Lower leg skin (tissue), 4 donors: ENCODE measurements around the gene PES1. TPM values are rescaled to one million over a fixed set of nuclear protein-coding genes. Genes with fewer than 3 reads are reported as not detected.
"Not testable (repeated sequence)": the region's sequence is repeated elsewhere in the genome, so short reads cannot be mapped to it uniquely, and the experiment has no call there.

ENCODE experiments used
- DNase-seq, 2 donors: peaks; one replicate each; pipeline ENCODE4 v3.0.0-alpha.2; 2019; ENCODE audit warnings: low spot score in 2 of 2
- H3K4me3 ChIP-seq: fragments of 200-600 bp; sonication (generic); 2 replicates; pipeline ENCODE4 v1.5.1; 2017; ENCODE audit warnings: mild to moderate bottlenecking, low read depth; ENCODE audit not compliant: poor library complexity, severe bottlenecking
- POLR2A ChIP-seq, 2 donors: fragments of 450-650 bp; IDR thresholded peaks; one replicate each; pipeline ENCODE4 v1.6.1; 2016 to 2017; ENCODE audit warnings: antibody characterized with exemption in 2 of 2, mild to moderate bottlenecking in 1 of 2, moderate library complexity in 1 of 2
- WGBS, 2 donors: methylation state at CpG; one replicate each; pipeline ENCODE4 v1.1.5; 2018; 5-methylcytosine and 5-hydroxymethylcytosine counted together
- intact Hi-C: fragments of 100-400 bp; cut with DNase I; formaldehyde crosslinking; loops from one replicate; pipeline ENCODE4 v1.15.0; 2023; ENCODE audit warnings: low total_unique reads
- total RNA-seq, 4 donors: library from RNA; depleted of rRNA; stranded (reverse); fragments of >200 nt; gene quantifications; one replicate each; pipeline ENCODE4 v1.1.0, GENCODE V29; 2016
- TF ChIP-seq, protein P1 (sequence below), 3 donors: fragments of 450-650 bp; IDR thresholded peaks; one replicate each; pipeline ENCODE4 v1.5.1; 2016; ENCODE audit warnings: antibody characterized with exemption in 3 of 3, mild to moderate bottlenecking in 3 of 3, moderate library complexity in 2 of 3

Gene PES1
- total RNA-seq, 4 donors from 2014 or later: 43.1 to 55.6 (median 49.1) TPM

DNA sequence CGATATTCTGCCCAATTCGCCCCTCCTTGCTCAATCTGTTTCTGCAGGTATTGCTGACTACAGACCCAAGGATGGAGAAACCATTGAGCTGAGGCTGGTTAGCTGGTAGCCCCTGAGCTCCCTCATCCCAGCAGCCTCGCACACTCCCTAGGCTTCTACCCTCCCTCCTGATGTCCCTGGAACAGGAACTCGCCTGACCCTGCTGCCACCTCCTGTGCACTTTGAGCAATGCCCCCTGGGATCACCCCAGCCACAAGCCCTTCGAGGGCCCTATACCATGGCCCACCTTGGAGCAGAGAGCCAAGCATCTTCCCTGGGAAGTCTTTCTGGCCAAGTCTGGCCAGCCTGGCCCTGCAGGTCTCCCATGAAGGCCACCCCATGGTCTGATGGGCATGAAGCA lies 34.7 kb upstream of the PES1 start:
- intact Hi-C loops: no loop called here
- 91 to 92% methylated on average over 5 of the region's 5 CpGs for WGBS, 2 donors

DNA sequence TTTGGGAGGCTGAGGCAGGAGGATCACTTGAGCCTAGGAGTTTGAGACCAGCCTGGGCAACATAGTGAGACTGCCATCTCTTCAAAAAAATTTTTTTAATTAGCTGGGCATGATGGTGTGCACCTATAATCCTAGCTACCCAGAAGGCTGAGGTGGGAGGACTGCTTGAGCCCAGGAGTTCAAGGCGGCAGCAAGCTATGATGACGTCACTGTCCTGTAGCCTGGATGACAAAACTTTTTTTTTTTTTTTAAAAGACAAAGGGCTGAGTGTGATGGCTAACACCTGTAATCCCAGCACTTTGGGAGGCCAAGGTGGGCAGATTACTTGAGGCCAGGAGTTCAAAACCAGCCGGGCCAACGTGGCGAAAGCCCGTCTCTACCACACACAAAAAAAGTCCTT lies 28.2 kb upstream of the PES1 start:
- H3K4me3 ChIP-seq, intact Hi-C loops, DNase-seq: not testable (repeated sequence)
- WGBS, 2 donors: 92% methylated on average over 6 of the region's 6 CpGs

More for the DNA sequence above, 34.7 kb upstream of the PES1 start:
- DNase-seq: no peak
- TF ChIP-seq, protein P1, sequence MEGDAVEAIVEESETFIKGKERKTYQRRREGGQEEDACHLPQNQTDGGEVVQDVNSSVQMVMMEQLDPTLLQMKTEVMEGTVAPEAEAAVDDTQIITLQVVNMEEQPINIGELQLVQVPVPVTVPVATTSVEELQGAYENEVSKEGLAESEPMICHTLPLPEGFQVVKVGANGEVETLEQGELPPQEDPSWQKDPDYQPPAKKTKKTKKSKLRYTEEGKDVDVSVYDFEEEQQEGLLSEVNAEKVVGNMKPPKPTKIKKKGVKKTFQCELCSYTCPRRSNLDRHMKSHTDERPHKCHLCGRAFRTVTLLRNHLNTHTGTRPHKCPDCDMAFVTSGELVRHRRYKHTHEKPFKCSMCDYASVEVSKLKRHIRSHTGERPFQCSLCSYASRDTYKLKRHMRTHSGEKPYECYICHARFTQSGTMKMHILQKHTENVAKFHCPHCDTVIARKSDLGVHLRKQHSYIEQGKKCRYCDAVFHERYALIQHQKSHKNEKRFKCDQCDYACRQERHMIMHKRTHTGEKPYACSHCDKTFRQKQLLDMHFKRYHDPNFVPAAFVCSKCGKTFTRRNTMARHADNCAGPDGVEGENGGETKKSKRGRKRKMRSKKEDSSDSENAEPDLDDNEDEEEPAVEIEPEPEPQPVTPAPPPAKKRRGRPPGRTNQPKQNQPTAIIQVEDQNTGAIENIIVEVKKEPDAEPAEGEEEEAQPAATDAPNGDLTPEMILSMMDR (IDR thresholded peaks at IDR 0.05): no peak
- no peak for TF ChIP-seq POLR2A (IDR thresholded peaks at IDR 0.05)
- H3K4me3 ChIP-seq: no peak overlapping the region

DNA sequence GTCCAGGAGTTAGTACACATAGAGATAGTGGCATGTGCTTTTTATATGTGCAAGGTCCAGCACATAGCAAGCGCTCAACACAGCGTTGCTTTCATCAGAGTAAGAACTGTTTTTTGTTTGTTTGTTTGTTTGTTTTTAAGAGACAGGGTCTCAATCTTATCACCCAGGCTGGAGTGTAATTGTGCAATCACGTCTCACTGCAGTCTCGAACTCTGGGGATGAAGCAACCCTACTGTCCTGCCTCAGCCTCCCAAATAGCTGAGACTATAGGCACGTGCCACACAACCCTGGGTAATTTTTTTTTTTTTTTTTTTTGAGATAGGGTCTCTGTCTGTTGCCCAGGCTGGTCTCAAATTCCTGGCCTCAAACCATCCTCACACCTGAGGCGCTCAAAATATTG lies 26.1 kb upstream of the PES1 start:
- WGBS, 2 donors: 91 to 93% methylated on average over 6 of the region's 6 CpGs
- TF ChIP-seq POLR2A (IDR thresholded peaks at IDR 0.05): no peak
- TF ChIP-seq, protein P1 (IDR thresholded peaks at IDR 0.05): no peak
- intact Hi-C loops: no loop called here
- no peak for DNase-seq
- H3K4me3 ChIP-seq: no peak overlapping the region

DNA sequence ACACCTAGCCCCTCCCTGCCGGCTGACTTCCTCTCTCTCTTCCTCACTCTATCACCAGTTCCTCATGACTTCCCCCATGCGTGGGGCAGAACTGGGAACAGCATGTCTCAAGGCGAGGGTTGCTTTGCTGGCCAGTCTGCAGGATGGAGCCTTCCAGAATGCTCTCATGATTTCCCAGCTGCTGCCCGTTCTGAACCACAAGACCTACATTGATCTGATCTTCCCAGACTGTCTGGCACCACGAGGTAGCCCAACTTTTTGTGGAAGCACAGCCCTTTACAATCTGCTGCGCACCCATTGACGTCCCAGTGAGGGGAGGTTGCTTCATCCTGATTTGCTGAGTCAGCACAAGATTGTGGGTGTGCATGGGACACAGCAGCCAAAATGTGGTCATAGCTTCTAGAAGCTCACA lies 23.8 kb upstream of the PES1 start:
- H3K4me3 ChIP-seq: no peak overlapping the region
- peak in 1 of 2 donors; percentile 31 for DNase-seq
- 83 to 85% methylated on average over 7 of the region's 7 CpGs for WGBS, 2 donors
- TF ChIP-seq, protein P1 (IDR thresholded peaks at IDR 0.05): no peak
- TF ChIP-seq POLR2A (IDR thresholded peaks at IDR 0.05): no peak
- intact Hi-C loops: no loop called here

DNA sequence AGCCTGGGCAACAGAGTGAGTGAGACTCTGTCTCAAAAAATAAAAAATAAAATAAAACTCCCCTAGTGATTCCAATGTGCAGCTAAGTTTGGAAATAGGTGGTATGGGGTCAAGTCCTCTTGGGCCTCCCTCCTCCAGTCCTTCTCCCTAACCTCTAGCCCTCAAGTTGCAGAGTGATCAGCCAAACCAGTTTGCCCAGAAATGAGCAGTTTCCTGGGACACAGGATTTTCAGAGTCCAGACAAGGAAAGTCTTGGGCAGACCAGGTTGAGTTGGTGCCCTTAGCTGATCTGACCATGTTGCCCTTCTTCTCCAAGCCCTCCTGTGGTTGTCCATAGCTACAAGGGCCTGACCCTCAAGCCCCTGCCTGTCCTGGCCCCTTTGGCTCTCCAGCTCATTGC lies 23.2 kb upstream of the PES1 start:
- H3K4me3 ChIP-seq: no peak overlapping the region
- no peak for DNase-seq
- TF ChIP-seq, protein P1 (IDR thresholded peaks at IDR 0.05): no peak
- TF ChIP-seq POLR2A (IDR thresholded peaks at IDR 0.05): no peak
- intact Hi-C loops: no loop called here

DNA sequence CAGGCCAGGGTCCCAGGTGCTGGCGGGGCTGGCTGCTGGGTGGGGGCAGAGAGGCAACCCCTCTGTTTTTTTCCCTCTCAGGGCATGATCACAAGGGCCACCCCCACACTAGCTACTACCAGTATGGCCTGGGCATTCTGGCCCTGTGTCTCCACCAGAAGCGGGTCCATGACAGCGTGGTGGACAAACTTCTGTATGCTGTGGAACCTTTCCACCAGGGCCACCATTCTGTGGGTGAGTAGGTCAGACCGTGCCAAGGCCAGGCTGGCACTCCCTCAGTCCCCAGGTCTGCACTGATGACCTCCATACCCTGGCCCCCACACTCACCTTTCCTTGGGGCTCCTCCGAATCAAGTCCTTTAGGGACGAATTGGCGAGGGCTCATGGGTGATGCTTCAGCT lies 22.6 kb upstream of the PES1 start:
- 93 to 97% methylated on average over 7 of the region's 7 CpGs for WGBS, 2 donors
- intact Hi-C loops: no loop called here
- TF ChIP-seq POLR2A (IDR thresholded peaks at IDR 0.05): no peak
- TF ChIP-seq, protein P1 (IDR thresholded peaks at IDR 0.05): no peak
- no peak for DNase-seq
- H3K4me3 ChIP-seq: no peak overlapping the region
